Skin of body (tissue), 2 donors: ENCODE results near the gene WDR59. TPM values are rescaled to one million over a fixed set of nuclear protein-coding genes. Genes with fewer than 3 reads are reported as not detected.
"Not testable (repeated sequence)": the region's sequence is repeated elsewhere in the genome, so short reads cannot be mapped to it uniquely, and the experiment has no call there.

Experiments used
- DNase-seq: peaks from one replicate; lab custom pipeline; 2025; lab: John Stamatoyannopoulos, UW
- total RNA-seq: library from RNA; depleted of rRNA; stranded (reverse); fragments of >200 nt; gene quantifications from one replicate; pipeline ENCODE4 v1.2.3, GENCODE V29; 2014

Gene WDR59
- total RNA-seq, 1 donor from 2014 or later: 36.9 TPM

DNA sequence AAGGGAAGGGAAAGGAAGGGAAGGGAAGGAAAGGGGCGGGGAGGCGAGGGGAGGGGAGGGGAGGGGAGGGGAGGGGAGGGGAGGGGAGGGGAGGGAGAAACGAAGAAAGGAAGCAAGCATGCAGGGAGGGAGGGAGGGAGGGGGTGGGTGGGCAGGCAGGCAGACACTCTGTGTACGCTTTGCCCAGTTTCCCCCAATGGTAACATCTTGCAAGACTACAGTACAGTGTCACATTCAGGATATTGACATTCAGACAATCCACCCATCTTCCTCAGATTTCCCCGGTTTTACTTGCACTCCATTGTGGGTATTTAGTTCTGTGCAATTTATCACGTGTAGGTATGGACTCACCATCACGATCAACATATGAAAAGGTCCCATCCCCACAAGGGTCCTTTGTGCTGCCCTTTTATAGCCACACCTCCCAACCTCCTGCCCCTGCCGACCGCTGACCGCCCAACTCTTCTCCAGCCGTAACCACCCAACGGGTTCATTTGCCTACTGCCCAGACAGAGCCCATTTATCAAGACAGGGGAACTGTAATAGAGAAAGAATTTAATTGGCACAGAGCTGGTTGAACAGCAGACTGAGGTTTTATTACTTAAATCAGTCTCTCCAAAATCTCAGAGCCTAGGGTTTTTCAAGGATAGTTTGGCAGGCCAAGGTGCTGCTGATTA lies 118.9 kb downstream of the WDR59 start:
- DNase-seq: no peak

DNA sequence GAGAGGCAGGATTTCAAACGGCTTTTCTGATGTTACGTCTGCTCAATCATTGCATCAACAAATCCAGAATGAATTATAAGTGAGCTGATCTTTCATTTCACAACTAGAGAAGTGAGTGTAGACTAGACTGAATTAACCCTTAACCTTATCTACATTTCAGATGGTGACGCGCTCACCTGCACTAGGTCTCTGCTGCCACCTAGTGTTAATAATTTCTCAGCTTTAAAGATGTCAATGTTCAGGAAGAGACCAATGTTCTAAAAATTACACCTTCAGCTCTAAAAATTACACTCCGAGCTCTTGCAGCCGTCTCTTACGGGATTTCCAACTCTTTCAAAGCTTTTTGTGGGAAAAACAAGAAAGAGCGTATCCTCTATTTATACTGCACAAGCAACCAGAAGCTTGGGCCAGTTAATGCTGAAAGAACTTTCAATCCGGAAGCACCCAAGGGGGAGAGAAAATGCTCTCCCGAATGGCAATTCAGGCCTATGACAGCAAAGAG lies 122.1 kb downstream of the WDR59 start:
- DNase-seq: no peak

DNA sequence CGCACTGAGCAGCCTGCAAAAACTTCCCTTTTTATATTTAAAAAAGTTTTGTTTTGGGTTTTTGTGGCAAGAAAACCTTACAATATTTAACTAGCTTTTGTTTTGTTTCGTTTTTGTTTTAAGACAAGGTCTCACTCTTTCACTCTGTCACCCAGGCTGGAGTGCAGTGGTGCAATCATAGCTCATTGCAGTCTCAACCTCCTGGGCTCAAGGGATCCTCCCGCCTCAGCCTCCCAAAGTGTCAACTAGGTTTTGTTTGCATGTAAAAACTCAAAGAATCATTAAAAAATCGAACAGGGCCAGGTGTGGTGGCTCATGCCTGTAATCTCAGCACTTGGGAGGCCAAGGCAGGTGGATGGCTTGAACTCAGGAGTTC lies 132.4 kb downstream of the WDR59 start:
- no peak for DNase-seq

DNA sequence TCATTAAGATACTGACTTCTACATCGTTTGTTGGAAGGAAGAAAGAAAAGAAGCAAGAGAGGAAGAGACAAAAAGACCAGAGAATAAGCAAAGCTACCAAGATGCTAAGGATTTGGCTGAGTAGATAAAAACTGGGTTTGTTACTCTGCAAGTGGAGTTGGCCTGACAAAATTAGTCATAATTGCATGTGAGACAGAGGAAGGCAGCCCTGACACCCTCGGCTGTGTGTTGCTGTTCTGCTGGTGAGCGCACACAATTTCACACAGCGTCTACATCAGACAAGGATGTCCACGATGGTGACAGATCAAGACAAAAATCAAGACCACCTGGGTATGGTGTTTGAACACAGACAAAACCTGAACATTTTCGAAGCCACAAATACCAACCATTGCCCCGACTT lies 134.9 kb downstream of the WDR59 start:
- DNase-seq: no peak

DNA sequence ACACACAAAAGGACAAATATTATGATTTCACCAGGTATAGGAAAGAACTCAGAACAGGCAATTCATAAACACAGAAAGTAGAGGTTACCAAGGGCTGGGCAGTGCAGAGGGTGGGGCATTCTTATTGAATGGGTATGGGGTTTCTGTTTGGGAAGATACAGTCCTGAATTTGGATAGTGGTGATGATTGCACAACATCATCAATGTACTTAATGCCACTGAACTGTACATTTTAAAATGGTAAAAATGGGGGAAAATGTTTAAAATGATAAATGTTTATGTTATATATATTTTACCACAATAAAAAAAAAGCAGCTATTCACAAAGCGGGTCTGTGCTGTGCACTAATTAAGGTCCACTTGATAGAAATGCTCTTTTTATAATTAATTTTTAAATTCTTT lies 137.7 kb downstream of the WDR59 start:
- no peak for DNase-seq

DNA sequence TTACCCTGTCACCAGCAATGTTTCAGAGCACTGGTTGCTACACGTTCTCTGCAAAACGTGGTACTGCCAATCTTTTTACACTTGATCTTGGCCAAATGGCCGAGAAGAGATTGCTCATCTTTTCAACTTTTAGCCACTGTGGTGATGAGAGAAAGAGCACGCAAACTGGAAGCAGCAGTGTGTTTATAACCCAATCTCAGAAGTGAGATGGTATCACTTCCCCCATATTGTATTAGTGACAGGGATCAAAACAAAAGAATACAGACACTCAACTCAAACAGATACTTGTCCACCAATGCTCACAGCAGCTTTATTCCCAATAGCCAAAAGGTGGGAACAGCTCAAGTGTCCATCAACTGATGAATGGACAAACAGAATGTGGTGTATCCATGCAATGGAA lies 138.2 kb downstream of the WDR59 start:
- DNase-seq: no peak

DNA sequence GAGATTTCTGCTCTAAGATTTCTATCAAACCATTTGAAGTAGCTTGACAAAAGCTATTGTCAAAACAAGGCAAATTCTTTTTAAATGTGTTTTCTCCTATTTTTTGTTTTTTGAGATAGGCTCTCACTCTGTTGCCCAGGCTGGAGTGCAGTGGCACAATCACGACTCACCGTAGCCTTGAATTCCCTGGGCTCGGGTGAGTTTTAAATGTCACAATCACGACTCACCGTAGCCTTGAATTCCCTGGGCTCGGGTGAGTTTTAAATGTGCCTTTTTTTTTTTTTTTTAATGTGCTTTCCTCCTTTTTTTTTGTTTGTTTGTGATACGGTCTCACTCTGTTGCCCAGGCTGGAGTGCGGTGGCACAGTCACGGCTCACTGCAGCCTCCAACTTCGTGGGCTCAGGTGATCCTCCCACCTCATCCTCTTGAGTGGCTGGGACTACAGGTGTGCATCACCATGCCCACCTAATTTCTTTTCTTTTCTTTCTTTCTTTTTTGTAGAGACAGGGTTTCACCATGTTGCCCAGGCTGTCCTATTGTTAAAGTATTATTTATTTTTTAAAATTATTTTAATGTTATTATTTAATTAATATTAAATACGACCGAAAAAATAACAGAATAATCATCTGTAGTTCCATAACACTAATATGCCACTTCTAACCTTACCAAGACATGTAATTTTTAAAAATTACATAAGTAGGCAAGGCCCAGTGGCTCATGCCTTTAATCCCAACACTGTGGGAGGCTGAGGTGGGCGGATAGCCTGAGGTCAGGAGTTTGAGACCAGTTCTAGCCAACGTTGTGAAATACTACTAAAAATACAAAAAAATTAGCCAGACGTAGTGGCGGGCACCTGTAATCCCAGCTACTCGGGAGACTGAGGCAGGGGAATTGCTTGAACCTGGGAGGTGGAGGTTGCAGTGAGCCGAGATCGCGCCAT lies 140.6 kb downstream of the WDR59 start:
- no peak for DNase-seq

DNA sequence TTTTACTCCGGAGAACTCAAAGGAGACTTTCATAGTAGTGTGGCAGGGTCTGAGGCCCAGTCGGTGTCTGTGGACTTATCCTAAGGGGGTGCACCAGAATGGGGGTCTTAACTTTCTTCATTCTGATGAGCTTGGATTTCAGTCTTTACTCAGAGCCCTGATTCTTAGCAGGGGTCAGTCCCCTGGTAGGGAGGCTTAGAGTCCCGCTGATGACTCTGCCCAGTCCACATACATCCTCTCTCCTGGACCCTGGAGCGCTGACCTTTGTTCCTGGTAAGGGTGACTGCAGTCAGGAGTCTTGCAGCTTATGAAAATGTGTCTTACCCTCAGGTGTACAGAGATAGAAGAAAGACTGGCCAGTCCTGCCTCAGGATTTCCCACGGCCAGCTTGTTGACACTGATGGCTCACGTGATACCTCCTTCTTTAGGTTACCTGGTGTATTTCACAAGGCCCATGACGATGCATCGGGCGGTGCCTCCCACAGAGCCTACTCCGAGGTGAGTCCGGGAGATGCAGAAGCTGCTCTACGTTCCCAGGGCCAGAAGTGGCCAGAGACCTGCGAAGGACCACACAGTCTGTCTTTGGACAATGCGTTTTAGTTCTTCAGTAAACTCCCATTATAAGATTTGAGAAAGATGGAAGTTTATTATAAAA lies 141.4 kb downstream of the WDR59 start:
- not testable (repeated sequence) for DNase-seq

DNA sequence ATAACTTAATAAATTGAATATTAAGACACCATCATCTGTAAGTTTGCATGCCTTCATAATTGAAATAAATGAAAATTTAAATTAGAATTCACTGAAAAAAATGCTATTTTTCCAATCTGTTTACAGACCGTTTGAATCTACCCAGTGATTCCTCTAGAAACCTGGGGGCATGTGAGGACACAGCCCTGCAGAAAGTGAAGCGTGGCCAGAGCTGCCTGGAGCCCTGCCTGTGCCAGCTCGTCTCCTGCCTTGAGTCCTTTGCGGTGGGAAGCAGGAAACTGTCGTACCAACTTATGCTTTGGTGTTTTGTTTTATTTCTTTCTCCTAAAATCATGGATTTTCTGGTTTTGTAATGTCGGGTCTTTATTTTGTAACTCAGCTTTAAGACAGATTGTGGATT lies 142.5 kb downstream of the WDR59 start:
- DNase-seq: no peak

DNA sequence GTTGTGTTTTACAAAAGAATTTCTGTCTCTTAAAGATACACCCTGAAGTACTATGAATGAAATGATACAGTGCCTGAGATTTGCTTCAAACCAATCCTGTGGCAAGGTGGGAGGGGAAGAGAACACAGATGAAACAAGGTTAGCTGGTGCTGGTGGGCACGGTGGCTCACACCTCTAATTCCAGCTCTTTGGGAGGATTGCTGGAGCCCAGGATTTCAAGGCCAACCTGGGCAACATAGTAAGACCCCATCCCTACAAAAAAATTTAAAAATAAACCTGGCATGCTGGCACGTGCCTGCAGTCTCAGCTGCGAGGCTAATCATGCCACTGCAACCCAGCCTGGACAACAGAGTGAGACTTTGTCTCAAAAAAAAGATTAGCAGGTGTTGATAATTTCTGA lies 143.0 kb downstream of the WDR59 start:
- no peak for DNase-seq

DNA sequence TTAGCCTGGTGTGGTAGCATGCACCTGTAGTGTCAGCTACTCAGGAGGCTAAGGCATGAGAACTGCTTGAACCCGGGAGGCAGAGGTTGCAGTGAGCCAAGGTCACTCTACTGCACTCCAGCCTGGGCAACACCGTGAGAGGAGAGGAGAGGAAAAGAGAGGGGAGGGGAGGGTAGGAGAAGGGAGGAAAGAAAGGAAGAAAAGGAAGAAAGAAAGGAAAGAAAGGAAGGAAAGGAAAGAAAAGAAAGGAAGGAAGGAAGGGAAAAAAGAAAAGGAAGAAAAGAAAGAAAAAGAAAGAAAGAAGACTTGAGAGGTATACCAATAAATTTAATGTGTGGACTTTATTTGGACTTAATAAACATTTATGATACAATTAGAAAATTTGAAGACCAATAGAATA lies 143.5 kb downstream of the WDR59 start:
- DNase-seq: no peak

DNA sequence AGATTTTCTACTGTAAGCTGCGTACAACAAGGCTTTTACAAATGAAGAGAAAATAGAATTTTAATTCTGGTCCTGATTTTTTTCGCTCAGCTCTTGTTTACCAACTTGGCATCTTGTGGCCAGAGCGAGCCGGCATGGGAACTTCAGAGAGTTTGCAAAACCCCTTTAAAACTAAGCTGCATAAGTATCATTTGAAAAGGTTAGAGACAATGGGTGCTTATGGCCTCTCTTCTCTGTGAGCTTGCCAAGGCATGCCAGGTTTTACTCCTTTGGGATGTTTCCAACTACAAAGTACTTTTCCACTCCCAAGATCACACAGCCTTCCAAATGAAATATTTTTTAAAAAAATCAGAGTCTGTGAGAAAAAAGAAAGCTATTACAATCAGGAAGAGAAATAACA lies 147.9 kb downstream of the WDR59 start:
- DNase-seq: no peak

DNA sequence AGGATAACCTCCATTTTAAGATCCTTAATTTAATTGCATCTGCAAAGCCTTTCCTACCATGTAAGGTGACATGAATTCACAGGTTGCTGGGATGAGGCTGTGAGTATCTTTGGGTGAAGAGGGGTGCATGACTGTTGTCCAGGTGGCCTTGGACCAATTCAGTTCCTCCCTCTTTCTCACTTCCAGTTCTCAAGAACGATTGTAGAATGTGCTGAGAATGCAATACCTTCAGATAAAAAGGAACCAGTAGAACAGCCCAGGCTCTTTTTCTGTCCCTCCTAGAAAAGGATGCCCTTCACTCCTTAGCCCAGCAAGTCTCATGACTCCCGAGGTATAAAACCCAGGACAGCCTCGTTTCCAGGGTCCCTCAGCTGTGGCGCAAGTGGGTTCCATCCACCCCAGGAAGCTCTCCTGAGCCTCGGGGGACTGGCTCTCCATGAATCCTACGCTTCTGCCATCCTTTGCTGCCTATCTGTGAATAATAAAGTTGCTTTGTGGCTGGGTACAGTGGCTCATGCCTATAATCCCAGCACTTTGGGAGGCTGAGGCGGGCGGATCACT lies 148.7 kb downstream of the WDR59 start:
- DNase-seq: no peak

DNA sequence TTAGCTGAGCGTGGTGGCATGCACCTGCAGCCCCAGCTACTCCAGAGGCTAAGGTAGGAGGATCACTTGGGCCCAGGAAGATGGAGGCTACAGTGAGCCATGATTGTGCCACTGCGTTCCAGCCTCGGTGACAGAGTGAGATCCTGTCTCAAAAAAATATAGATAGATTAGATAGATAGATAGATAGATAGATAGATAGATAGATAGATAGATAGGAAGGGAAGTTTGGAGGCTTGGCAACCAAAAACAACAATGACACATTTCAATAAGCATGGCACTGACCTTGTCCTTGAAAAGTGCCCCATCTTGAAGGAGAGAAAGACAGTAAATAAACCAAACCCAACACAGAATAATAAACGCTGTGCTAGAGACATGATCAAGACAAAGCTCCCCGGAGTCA lies 152.7 kb downstream of the WDR59 start:
- DNase-seq: no peak

DNA sequence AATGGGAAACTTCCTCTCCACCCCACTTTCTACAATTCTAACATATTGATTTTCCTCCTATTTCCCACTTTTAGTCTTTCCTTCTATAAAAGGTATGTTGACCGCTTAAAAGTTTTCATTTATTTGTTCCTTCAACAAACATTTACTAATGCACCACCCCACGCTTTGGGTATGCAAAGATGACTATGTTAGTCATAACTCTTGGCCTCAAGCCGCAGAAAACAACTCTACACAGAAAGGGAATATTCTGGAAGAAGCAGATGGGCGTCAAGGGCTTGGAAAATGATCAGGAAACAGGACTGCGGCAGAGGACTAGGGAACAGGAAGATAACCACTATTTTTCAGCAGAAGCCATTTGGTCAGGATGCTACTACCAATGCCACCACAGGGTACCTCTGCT lies 153.5 kb downstream of the WDR59 start:
- DNase-seq: no peak

DNA sequence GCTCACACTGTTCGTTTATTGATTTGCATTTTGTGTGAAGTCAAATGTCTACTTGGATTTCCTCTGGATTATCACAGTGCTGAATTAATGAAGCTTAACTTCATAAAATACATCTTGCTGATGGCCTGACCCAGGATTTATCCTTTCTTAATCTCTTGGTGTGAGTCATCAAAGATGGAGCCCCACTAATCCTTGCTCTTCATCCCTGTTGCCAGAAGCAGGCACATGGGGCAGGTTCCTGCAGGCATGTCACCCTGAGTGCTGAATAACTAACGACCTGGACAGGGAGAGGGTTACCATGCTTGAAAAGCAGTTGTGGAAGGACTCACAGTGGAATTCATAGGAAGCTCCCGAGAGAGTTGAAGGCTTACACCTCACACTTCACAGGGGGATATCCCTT lies 154.3 kb downstream of the WDR59 start:
- no peak for DNase-seq

DNA sequence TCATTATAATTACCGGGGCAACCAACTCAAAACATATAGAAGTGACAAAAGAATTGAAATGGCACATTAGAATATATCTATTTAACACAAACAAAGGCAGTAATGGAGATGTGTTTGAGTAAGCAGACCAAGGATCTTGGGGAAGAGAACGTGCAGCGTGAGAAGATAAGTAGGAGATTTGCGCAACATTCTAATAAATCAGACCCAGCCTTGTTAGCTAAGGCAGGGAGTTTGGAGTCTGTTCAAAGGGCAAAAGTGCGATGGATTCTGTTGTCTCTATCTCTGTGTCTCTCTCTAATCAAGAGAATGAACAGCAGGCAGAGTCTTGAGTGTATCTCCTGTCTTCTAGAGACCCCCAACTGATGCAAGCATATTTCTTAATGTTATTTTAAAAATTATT lies 155.3 kb downstream of the WDR59 start:
- no peak for DNase-seq

DNA sequence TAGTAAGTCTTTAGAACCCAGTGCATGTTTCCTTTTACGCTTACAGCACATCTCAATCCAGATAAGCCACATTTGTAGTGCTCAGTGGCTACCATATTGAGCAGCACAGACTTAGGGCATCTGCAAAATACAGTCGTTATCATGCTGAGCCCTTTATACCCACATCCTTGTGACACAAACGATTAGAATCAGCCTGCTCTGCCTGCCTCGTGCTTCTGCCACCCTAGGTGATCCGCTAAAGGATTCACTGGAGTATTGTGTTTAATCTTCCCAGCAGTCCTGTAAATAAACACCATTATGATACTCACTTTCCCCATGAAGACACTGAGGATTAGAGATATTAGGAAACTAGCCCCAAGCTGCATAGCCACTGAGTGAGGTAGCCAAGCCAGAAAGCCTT lies 159.0 kb downstream of the WDR59 start:
- no peak for DNase-seq

DNA sequence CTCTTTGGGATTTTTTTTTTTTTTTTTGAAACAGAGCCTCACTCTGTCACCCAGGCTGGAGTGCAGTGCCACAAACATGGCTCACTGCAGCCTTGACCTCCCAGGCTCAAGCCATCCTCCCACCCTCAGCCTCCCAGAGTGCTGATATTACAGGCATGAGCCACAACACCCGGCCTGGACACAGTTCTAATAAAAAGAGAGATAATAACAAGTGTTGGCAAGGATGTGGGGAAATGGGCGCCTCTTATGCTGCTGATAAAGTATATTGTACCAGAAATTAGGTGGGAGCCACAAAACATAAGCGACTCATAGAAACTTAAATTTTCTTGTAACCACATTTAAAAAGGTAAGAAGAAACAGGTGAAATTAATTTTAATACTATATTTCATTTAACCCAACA lies 159.9 kb downstream of the WDR59 start:
- no peak for DNase-seq
